HG03469 (cell line): Measurements from ENCODE around the gene SLC35A3.
A peak's percentile ranks its signal among the peaks of the same experiment; 100 is the strongest.
"Not testable (repeated sequence)": the region's sequence is repeated elsewhere in the genome, so short reads cannot be mapped to it uniquely, and the experiment has no call there.

Experiments used
- ATAC-seq: cut with Tn5 transposase; IDR thresholded peaks from one replicate; pipeline ENCODE4 v1.9.1; 2021; ENCODE audit warnings: mild to moderate bottlenecking, moderate library complexity, moderate number of reproducible peaks; ENCODE audit not compliant: unreplicated experiment

The SLC35A3 gene

DNA sequence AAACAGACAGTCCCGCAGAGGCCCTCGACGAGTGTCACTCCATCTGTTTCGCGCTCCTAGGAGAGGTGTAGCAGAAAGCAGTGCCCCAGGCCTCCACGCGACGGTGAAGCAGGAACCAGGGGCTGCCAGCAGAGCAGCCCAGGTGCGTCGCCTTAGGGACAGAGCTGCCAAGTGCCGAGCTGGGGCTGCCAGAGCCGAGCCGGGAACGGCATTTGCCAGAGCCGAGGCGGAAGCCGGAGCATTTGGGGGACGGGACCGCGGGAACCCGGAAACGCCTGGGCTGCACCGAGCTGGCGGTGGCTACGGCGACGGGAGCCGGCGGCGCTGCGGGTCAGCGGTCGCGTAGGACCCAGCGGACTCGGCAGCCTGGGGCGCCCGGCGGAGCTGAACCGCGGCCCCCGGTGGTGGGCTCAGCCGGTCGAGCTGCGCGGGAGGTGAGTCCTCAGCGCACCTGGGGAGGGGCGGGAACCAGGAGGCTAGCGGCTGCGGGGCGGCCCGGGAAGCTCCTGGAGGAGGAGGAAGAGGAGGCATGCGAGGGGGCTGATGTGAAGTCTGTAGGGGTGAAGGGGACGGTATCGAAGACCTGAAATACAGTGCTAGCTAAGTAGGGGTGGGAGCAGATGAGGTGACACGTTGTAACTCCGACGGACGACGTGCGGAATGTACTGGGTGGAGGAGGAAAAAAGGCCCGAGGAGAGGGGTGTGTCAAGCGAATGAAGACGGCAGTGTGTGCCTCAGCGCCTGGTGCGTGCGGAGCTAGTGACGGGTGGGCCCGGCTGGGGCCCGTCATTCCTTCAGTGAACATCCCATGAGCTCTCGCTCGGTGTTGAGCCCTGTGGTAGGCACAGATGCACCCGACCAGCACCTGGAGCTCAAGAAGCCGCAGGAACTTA is at the start of gene SLC35A3:
TSS of gene SLC35A3 (plus strand) at position 268 of the 893 bp plus-strand sequence. CDS start 23,559 bp downstream, outside the sequence.
- ATAC-seq: peak; percentile 82

DNA sequence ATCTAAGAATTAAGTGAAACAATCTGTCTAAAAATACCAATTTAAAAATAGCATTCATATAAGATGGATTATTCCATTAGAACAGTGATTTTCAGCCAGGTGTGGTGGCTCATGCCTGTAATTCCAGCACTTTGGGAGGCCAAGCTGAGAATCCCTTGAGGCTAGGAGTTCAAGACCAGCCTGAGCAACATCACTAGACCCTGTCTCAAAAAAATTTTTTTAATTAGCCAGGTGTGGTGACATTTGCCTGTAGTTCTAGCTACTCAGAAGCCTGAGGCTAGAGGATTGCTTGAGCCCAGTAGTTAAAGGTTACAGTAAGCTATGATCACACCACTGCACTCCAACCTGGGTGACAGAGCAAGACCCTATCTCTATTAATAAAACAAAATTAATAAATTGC is 35.0 kb upstream of the SLC35A3 start:
- no peak for ATAC-seq

DNA sequence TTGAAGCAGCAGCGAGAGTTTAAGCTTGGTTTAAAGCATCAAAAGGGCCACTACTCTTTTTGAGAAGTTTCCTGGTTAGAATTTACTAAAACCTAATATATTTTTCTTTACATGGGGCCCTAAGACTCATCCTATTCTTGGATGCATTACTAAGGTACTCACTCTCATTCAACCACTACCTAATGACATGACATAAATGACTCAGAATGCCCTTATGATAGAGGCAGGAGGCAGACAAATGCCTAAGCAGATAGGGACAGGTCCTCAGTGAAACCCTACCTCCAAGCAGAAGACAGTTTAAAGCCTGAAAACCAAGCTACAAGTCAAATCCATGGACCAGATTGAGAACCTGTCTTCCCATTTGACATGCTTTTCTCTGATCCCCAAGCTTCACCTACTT is 34.3 kb upstream of the SLC35A3 start:
- no peak for ATAC-seq

DNA sequence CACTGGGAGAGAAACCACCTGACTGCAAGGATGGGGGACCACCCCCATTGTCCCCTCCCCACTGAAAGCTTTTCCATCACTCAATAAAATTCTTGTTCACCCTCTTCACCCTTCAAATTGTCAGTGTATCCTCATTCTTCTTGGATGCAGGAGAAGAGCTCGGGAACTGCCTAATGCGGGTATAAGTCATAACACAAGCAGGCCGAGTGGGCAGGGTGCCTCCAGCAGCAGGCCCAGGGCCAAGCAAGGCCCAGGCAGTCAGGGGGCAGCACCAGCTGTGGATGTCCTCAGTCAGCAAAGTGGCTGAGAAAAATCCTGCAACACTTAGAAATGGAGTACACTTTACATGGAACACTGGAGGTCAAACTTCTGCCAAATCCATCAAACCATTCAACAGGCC is 33.7 kb upstream of the SLC35A3 start:
- ATAC-seq: no peak

DNA sequence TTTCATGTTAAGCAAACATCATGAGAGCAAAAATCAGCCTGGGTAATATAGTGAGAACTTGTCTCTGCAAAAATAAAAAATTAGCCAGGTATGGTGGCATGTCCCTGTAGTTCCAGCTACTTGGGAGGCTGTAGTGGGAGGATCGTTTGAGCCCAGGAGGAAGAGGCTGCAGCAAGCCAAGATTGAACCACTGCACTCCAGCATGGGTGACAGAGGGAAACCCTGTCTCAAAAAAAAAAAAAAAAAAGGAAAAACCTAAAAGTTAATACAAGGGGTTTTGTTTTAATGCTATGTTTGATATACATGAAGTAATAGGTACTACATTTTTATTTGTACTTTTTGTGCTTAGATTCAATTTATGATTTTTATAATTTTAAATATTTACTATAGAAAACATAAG is 27.1 kb upstream of the SLC35A3 start:
- ATAC-seq: no peak

DNA sequence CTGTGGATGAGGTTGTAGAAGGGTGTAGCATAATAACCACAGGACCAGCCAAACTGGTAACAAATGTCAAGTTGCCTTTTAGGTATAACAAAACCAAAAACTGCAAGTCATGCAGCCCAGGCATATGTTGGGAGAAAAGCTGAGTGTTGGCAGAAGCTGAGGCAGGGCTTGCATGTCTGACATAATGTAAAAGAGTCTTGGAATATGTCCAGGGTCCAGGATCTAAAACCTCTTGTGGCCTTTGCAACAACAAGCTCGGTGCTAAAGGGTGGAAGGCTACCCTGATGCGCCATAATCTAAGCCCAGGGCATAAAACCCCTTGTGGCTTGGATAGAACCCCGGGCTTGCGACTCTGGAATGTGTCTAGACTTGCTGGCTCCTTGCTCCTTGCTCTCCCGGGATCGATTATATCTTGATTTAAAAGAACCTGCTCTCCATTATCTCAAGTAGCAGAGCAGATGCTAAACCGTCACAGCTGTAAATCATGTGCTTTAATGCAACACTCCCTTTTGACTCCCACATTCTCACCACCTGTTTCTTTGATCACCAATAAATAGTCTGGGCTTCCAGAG is 26.5 kb upstream of the SLC35A3 start:
- ATAC-seq: no peak

DNA sequence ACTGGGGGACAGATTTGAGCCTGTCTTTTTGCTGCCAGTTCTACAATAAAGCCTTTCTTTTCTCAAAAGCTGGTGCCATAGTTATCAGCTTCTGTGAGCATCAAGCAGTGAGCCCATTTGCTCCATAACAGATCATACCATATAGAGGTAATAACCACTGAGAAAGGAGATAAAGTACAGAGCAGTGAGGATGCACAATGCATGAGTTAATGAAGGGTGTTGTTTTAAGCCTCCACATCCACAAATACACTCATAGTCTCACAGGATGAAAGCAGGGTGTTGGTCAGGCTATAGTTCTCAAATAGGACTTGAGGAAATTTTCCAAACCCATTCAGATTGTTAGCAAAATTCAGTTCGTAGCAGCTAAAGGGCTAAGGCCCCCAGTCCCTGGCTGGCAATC is 25.6 kb upstream of the SLC35A3 start:
- no peak for ATAC-seq

DNA sequence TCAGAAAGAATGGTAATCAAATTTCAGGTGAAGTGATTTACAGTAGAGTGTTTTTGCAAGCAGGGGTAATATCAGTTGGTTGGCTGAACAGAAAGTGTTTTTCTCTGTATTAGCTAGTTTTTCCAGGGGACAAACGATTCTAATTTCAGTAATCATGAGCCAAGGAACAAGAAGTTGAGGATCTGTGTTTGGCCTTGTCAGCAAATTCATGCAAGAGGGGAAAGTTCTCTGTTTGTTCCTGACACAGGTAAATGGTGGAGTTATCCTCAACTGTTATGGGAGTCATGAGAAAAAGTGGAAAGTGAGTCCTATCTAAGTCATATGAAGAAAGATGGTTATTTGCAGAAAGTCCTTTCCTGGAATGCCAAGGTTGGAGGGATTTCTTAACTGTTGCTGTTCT is 24.6 kb upstream of the SLC35A3 start:
- ATAC-seq: no peak

DNA sequence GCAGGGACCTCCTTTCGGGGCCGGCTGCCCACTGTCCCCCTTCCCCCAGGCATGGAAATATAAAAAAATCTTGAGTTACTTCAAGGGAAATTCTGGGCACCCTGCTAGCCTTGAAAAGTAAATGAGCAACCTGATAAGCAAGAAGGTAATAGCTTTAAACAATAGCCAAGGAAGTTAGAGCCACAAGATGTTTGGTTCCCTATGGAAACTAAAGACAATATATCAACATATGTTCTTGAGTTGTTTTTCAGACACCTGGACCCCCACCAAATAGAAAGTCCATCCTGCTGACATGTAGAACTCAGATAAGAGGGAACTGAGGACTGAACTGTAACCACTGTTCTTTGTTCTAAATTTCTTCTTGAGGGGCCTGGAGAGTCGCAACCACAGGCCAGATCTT is 19.3 kb upstream of the SLC35A3 start:
- no peak for ATAC-seq

DNA sequence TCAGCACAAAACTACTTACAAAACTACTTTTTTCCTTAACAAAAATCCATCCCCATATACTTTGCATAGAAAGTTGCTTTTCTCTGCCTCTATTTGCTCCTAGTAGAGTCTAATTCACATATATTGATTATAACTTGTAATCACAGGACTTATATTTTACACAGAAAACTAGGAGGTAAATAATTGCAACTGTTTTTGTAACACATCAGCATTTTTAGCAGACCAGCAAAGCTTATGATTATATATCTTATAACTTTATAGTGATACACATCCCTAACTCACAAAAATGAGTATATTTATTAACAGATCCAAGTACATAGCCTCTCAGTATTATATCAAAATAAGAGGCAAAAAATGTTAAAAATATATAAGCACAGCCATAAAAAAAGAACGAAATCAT is 17.3 kb upstream of the SLC35A3 start:
- ATAC-seq: no peak

DNA sequence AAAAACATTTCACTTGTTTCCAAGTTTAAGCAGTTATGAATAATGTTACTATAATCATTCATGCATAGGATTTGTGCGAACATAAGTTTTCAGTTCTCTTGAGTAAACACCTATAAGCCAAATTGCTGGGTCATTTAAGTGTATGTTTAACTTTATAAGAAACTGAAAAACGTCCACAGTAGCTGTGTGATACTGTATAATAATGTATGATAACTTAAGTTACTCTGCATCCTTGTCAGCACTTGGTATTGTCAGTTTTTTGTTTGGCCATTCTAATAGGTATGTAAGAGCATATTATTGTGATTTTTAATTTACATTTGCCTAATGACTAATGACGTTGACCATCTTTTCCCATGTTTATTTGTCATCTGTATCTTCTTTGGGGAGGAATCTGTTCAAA is 14.4 kb upstream of the SLC35A3 start:
- ATAC-seq: no peak

DNA sequence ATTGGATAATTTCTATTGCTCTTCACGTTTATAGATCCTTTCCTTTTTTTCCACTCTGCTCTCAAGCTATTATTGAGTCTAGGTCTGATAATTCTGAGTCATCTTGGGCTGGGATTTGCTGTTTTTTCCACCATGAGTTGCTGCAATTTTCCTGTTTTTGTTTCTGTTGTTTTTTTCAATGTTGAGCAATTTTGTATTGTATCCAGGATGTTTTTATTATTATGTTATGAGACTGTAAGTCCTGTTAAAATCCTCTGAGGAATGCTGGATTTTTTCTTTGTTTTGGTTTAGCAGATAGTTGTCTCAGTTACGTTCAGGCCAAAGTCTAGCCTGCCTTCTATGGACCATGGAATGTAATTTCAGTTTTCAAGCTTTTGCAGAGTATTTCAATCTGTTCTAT is 13.0 kb upstream of the SLC35A3 start:
- ATAC-seq: no peak

DNA sequence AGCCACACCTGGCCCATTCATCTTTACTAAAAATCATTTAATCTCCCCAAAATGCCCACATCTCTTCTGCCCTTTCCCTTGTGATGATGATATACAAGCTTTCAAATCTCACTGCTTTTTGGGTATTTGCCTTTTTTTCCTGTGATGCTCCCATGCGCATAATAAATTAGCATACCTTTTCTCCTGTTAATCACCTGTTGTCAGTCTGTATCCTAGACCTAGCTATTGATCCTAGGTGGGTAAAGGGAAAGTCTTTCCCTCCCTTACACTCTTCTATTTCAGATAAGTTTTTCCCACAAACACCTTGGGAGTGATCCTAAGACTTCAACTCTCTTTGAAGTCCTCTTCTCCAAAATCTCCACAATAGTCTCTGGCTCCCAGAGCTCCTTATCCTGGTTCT is 12.0 kb upstream of the SLC35A3 start:
- ATAC-seq: no peak

DNA sequence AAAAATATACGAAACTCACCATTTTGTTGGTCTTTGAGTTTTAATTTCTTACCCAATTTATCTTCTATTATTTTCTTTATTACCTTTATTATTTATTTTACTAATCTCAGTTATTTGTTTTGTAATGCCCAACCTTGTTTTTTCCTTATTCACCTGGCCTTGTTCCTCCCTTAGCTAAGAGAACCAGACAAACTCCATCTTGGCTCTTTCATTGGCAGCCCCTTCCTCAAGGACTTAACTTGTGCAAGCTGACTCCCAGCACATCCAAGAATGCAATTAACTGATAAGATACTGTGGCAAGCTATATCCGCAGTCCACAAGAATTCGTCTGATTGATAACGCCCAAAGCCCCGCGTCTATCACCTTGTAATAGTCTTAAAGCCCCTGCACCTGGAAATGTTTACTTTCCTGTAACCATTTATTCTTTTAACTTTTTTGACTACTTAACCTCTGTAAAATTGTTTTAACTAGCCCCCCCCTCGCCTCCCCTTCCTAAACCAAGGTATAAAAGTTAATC is 10.5 kb upstream of the SLC35A3 start:
- ATAC-seq: not testable (repeated sequence)

DNA sequence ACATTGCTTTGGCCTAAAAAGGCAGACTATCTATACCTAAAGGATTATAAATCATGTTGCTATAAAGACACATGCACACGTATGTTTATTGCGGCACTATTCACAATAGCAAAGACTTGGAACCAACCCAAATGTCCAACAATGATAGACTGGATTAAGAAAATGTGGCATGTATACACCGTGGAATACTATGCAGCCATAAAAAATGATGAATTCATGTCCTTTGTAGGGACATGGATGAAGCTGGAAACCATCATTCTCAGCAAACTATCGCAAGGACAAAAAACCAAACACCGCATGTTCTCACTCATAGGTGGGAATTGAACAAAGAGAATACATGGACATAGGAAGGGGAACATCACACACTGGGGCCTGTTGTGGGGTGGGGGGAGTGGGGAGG is 9.5 kb upstream of the SLC35A3 start:
- not testable (repeated sequence) for ATAC-seq

DNA sequence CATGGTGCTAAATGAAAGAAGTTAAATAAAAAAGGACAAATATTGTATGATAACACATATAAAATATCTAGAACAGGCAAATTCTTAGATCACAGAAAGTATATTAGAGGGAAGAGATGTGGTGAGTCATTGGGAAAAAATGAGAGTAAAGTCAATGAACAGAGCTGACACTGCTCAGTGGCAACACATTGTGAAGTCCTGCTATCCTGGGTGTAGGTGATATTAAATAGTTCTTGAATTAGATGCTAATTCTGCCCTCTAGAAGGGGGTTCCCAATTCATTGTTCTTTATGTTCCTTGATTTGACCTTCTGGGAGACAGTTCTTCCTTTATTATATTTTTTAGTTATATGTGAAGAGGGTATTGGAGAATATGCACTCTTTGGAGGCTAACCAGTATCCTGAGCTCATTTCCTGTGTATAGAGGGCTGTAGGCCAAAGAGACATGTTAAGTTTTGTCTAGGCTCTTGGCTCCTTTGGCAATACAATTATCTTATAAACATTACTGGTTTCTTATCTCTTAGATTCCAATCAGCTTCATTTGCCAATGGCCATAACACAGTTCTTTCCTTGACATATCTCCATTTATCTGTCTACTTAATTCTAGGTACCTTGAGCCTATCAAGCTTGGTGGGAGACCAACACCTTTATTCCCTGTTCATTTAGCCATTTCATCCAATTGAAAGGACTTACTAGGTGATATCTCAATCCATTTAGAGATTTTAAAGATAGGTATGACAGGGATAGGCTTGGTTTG is 6.6 kb upstream of the SLC35A3 start:
- ATAC-seq: no peak

DNA sequence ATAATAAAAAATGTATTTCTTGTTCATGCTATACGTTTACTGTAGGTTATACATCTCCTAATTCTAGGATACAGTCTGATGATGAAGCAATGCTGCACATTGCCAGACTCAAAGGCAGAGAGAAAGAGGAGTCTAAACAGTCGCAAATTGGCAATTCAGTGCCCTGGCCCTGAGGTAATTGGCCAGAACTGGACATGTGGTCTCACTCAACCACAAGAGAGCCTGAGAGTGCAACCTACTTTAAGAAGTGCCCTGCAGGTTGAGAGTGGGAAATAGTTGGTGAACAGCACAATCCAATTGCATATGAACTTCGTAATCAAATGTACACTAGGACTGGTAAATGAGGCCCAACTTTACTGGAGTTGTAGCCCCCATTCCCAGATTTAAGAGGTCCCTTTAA is 5.0 kb upstream of the SLC35A3 start:
- ATAC-seq: no peak

DNA sequence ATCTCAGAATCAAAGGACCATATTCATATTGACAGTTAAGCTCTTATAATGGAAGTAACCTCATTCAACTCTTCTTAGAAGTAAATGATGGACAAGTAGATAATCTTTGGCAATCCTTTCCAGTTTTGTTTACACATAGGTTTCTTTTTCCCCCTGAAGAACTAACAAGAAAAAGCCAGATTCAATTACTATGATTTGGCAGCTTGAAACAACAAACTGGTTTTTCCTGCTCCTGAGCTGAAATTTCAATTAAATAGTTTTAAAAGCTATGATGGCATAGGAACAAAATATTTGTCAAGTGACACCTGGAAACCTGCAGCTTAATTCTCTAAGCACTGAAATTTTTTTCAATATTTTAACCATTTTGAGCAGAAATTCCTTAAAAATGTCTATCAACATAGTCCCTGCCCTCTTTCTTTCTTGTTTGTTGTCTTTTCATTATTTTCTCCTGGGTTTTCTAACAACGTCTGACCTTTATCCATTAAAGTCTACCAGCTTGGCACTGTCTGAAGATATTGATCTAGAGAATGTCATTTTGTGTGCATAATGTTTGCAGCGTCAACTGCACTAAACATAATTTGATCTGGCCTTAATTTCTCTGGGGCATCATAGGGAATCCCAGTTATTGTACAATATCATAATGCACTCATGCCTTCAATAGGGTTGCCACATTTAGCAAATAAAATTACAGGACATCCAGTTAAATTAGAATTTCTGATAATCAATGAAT is 4.0 kb upstream of the SLC35A3 start:
- ATAC-seq: no peak

DNA sequence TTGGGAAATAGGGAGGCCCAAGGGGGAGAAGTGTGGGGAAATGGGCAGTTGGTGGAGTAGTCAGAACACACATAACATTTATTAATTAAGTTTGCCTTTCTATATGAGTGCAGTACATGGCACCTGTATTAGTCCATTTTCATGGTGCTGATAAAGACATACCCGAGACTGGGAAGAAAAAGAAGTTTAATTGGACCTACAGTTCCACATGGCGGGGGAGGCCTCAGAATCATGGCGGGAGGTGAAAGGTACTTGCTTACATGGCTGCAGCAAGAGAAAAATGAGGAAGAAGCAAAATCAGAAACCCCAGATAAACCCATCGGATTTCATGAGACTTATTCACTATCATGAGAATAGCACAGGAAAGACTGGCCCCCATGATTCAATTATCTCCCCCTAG is 1.6 kb upstream of the SLC35A3 start:
- ATAC-seq: no peak

DNA sequence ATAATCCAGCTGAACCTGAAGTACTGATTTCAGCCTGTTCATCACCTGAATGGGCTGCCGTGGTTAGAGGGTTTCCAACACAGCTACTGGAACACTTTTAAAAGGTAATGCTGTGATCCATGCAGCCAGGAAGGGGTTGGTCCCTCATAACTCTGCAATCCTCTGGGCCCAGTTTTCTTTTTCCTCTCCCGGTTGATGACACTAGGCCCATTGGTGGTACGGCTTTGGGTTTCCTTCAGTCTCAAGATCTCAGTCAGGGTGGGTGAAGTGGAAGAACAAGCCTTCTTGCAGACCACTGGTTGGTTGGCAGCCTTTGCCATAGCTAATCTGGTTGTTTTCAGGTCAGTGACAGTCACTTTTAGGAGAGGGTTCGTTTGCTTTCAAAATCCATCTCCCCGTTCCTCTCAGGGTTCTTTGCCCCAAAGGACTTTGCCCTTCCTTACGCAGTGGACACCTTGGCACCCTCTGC is 502 bp upstream of the SLC35A3 start:
- no peak for ATAC-seq
